Gastrocnemius medialis (tissue), 4 donors: ENCODE data around the gene SEMA3G. TPM values are rescaled to one million over a fixed set of nuclear protein-coding genes. Genes with fewer than 3 reads are reported as not detected.

ENCODE experiments used
- ATAC-seq, 2 donors: fragments of 150-250 bp; one replicate each; pipeline ENCODE4 v1.9.1; 2016
- DNase-seq, 2 donors: peaks; one replicate each; pipeline ENCODE4 v3.0.0-alpha.2; 2019
- H3K27ac ChIP-seq, 4 donors: fragments of 200-600 bp; sonication (generic); 1 replicate in 1 of 4; 2 replicates in 3 of 4; pipeline ENCODE4 v1.5.1; 2016 to 2018; ENCODE audit warnings: mild to moderate bottlenecking in 2 of 4, moderate library complexity in 1 of 4
- H3K27me3 ChIP-seq, 3 donors: fragments of 200-600 bp; sonication (generic) in 2 of 3; 1 replicate in 1 of 3; 2 replicates in 2 of 3; pipeline versions ENCODE4 v1.5.1 to v1.6.0; 2016 to 2019; ENCODE audit warnings: mild to moderate bottlenecking in 1 of 3, moderate library complexity in 1 of 3
- H3K36me3 ChIP-seq, 2 donors: fragments of 200-600 bp; sonication (generic) in 1 of 2; one replicate each; pipeline ENCODE4 v1.5.1; 2017 to 2018
- H3K4me1 ChIP-seq, 2 donors: fragments of 200-600 bp; sonication (generic) in 1 of 2; one replicate each; pipeline ENCODE4 v1.5.1; 2016 to 2017; ENCODE audit warnings: mild to moderate bottlenecking in 2 of 2
- H3K4me3 ChIP-seq, 4 donors: fragments of 200-600 bp; sonication (generic) in 3 of 4; 1 replicate in 1 of 4; 2 replicates in 3 of 4; pipeline ENCODE4 v1.5.1; 2016 to 2019; ENCODE audit warnings: mild to moderate bottlenecking in 2 of 4
- H3K9me3 ChIP-seq, 3 donors: fragments of 200-600 bp; sonication (generic) in 2 of 3; 1 replicate in 1 of 3; 2 replicates in 2 of 3; pipeline ENCODE4 v1.5.1; 2016 to 2019
- POLR2A ChIP-seq, 2 donors: fragments of 450-650 bp; IDR thresholded peaks; one replicate each; pipeline ENCODE4 v1.6.1; 2017; ENCODE audit warnings: antibody characterized with exemption in 2 of 2, mild to moderate bottlenecking in 2 of 2, moderate library complexity in 2 of 2
- in situ Hi-C, 4 donors: fragments of 200-750 bp; cut with MboI; loops; one replicate each; pipeline versions ENCODE4 v1.15.0 to v1.8.0; 2017; ENCODE audit warnings: low sequenced_read_pairs in 4 of 4
- intact Hi-C: fragments of 100-400 bp; cut with DNase I; formaldehyde crosslinking; loops from one replicate; pipeline ENCODE4 v1.15.1; 2023; ENCODE audit warnings: low total_unique reads
- total RNA-seq, 4 donors: library from RNA; depleted of rRNA; stranded (reverse); fragments of >200 nt; gene quantifications; one replicate each; pipeline versions ENCODE4 v1.1.0 to v1.2.3, GENCODE V29; 2016
- TF ChIP-seq, protein P1 (sequence below), 5 experiments: fragments of 450-650 bp in 3 of 5; fragments of 200-600 bp in 2 of 5; sonication (generic) in 2 of 5; IDR thresholded peaks in 4 of 5; conservative IDR thresholded peaks in 1 of 5; 1 replicate in 4 of 5; 2 replicates in 1 of 5; pipeline ENCODE4 v1.5.1; 2016 to 2019; ENCODE audit warnings: antibody characterized with exemption in 5 of 5, mild to moderate bottlenecking in 3 of 5, moderate library complexity in 3 of 5

The SEMA3G gene
- total RNA-seq, 4 donors from 2014 or later = 3.8 to 20.3 (median 13.1) TPM

DNA sequence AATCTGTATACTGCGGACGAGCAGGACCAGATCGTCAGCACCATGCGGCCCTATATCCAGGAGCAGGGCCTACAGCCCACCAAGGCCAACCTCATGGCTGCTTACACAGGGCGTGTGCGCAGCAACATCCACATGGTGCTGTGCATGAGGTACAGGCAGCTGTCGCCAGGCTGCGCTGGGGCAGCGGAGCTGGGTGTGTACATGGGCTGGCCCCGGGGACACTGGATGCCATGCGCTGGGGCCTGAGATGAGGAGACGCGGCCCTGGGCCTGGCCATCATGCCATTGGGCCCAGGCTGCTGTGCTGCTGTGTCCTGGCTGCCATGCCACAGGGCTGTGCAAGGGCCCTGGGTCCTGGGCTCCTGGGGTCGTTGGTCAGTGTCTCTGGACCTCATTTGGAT lies 61.5 kb downstream of the SEMA3G start:
- intact Hi-C loops (no loop called here), in situ Hi-C loops (no loop called here)
- Histone ChIP-seq H3K27ac (no peak overlapping the region), H3K27me3 (no peaks in the 10 kb centered on the region), H3K9me3 (no peaks in the 10 kb centered on the region), H3K4me3 (no peak overlapping the region), H3K36me3 (no peaks in the 10 kb centered on the region), H3K4me1 (no peaks in the 10 kb centered on the region)
- DNase-seq (no peak), ATAC-seq (no peak)
- no peak for TF ChIP-seq POLR2A (IDR thresholded peaks at IDR 0.05)
- TF ChIP-seq, protein P1, sequence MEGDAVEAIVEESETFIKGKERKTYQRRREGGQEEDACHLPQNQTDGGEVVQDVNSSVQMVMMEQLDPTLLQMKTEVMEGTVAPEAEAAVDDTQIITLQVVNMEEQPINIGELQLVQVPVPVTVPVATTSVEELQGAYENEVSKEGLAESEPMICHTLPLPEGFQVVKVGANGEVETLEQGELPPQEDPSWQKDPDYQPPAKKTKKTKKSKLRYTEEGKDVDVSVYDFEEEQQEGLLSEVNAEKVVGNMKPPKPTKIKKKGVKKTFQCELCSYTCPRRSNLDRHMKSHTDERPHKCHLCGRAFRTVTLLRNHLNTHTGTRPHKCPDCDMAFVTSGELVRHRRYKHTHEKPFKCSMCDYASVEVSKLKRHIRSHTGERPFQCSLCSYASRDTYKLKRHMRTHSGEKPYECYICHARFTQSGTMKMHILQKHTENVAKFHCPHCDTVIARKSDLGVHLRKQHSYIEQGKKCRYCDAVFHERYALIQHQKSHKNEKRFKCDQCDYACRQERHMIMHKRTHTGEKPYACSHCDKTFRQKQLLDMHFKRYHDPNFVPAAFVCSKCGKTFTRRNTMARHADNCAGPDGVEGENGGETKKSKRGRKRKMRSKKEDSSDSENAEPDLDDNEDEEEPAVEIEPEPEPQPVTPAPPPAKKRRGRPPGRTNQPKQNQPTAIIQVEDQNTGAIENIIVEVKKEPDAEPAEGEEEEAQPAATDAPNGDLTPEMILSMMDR (IDR thresholded peaks at IDR 0.05 in 4 of 5, conservative IDR thresholded peaks at IDR 0.05 in 1 of 5) = no peak

Other genes with a start within 250 kb of the SEMA3G start
- 10 to 100 TPM; 61.0 to 99.8 (median 68.4) TPM for gene ALAS1, start 246.9 kb downstream of the SEMA3G start, total RNA-seq
- gene TLR9, start 219.5 kb downstream of the SEMA3G start, total RNA-seq = under 1 TPM in 3 of 4 donors, not detected in 1; 0.07 to 0.41 (median 0.13) TPM
- gene TWF2, start 205.9 kb downstream of the SEMA3G start, total RNA-seq = 100 to 1,000 TPM in 3 of 4 donors, 10 to 100 TPM in 1; 99.2 to 222 (median 168) TPM
- 1 to 10 TPM in 3 of 4 donors, under 1 TPM in 1; 0.97 to 5.2 (median 3.5) TPM for gene PPM1M, start 199.3 kb downstream of the SEMA3G start, total RNA-seq
- gene WDR82, start 166.5 kb downstream of the SEMA3G start, total RNA-seq = 10 to 100 TPM; 54.1 to 64.9 (median 59.3) TPM
- 10 to 100 TPM in 1 of 4 donors, 1 to 10 TPM in 3; 5.1 to 11.2 (median 7.7) TPM for gene GLYCTK, start 157.3 kb downstream of the SEMA3G start, total RNA-seq
- gene DNAH1, start 128.8 kb downstream of the SEMA3G start, total RNA-seq = 1 to 10 TPM; 1.4 to 6.8 (median 2.0) TPM
- gene BAP1, start 35.1 kb downstream of the SEMA3G start, total RNA-seq = 10 to 100 TPM; 69.8 to 88.2 (median 76.5) TPM
- 10 to 100 TPM in 1 of 4 donors, 1 to 10 TPM in 3; 3.1 to 11.4 (median 6.8) TPM for gene PHF7, start 34.4 kb downstream of the SEMA3G start, total RNA-seq
- gene TNNC1, start 8.9 kb upstream of the SEMA3G start, total RNA-seq = over 10,000 TPM in 1 of 4 donors, 1,000 to 10,000 TPM in 3; 5,017 to 11,453 (median 7,253) TPM
- gene NISCH, start 10.5 kb upstream of the SEMA3G start, total RNA-seq = 10 to 100 TPM; 19.2 to 38.3 (median 25.0) TPM
- 10 to 100 TPM; 10.3 to 27.2 (median 23.3) TPM for gene STAB1, start 50.2 kb upstream of the SEMA3G start, total RNA-seq
- 10 to 100 TPM in 1 of 4 donors, 1 to 10 TPM in 3; 4.4 to 14.7 (median 8.1) TPM for gene NT5DC2, start 88.8 kb upstream of the SEMA3G start, total RNA-seq
- 10 to 100 TPM in 1 of 4 donors, 1 to 10 TPM in 1, under 1 TPM in 2; 0.31 to 26.1 (median 0.87) TPM for gene UQCC5, start 91.5 kb upstream of the SEMA3G start, total RNA-seq
- 10 to 100 TPM; 22.9 to 45.2 (median 27.5) TPM for gene PBRM1, start 240.8 kb upstream of the SEMA3G start, total RNA-seq
- gene GNL3, start 240.9 kb upstream of the SEMA3G start, total RNA-seq = 100 to 1,000 TPM in 1 of 4 donors, 10 to 100 TPM in 3; 67.6 to 108 (median 94.2) TPM